NCI-H510A treated with DMSO at 0.1 percent for 48 hours (cell line): ENCODE measurements around the gene SIRT3.

Experiments used
- DNase-seq: peaks from one replicate; lab custom pipeline; 2025; lab: John Stamatoyannopoulos, UW

Gene SIRT3

GRCh38 chr11:235997-236773 lies at the start of gene SIRT3:
Gene SIRT3 (minus strand): TSS chr11:236342. CDS start chr11:236328, 14 bp downstream.
- DNase-seq, result no peak

- DNase-seq, result no peak
Observed at GRCh38 chr11:285894-286220, 49.7 kb upstream of the SIRT3 start.

DNA sequence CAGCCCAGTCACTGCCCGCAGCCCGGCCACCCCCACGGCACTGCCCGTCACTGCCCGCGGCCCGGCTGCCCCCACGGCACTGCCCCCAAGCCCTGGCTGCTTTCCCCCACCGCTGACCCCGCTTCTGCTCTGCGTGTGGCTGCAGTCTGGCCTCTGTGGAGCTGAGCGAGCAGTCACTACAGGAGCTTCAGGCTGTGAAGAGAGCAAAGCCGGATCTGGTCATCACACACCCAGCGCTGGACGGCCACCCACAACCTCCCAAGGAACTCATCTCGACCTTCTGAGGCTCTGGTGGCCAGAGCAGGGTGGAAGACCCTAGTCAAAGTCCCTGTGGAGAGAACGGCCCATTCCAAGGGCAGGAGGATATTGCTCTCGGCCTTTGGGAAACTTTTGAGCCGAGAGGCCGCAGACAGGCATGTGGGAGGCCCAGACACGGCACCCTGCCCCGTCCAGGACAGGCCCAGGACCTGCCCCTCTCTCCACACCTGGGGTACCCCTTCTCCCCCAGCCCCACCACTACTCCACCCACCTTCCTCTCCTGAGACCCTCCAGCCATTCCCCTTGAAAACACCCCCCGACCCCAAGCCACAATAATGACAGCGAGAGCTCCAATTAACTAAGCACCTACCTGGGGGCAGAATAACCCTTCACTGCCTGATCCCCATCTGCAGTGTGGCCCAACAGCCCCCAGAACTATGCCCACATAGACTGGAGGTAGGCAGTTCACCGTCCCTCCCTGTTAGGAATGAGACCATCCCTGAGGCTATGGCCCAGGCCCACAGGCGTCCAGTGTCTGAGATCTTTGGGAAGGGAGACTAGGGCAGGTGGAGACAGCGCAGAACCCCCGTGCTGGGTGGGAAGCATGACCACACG lies 49.1 kb upstream of the SIRT3 start:
- no peak for DNase-seq

GRCh38 chr11:284105-285020 lies 48.2 kb upstream of the SIRT3 start:
- DNase-seq, result no peak

DNA sequence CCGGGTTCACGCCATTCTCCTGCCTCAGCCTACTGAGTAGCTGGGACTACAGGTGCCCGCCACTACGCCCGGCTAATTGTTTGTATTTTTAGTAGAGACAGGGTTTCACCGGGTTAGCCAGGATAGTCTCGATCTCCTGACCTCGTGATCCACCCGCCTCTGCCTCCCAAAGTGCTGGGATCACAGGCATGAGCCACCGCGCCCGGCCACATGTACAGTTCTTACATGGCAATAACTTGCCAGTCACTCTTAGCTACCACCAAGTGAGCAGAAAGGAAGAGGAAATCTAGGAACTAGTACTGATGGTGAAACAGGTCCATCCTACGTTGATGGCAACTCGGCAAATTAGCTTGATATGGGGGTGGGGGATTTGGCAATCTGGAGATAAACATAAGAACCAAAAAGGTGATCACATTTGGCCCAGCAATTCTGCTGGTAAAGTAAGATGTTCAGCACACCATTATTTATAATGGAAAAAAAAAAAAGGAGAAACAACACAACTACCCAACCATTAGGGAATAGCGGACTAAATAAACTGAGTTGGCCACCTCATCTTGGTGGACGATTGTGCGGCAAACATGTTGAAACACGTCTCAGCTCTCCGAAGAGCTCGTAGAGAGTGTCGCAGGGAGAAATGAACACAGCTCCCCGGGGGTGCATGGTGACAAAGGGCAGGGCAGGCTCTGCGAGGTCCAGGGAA lies 47.4 kb upstream of the SIRT3 start:
- no peak for DNase-seq

- no peak for DNase-seq
Observed at GRCh38 chr11:282630-283360, 46.7 kb upstream of the SIRT3 start.

DNA sequence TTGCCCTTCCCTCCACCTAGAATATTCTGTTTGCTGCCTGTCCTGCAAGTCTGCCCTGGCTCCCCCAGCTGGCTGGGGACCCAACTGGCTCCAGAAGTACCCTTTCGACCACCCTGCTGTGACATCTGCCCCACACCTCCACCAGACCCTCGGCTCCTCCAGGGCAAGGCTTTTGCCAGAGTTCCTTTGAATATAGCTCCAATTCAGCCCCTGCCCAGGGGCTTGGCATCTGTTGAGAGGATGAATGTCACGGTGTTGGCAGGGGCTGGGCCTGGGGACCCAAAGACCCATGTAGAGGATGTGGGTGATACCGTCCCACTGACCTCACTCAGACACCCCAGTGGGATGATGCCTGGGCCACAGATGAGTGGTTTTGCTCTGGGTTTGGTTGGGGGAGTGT lies 46.0 kb upstream of the SIRT3 start:
- DNase-seq, result no peak

- DNase-seq, result no peak
Observed at GRCh38 chr11:281486-282161, 45.5 kb upstream of the SIRT3 start.

DNA sequence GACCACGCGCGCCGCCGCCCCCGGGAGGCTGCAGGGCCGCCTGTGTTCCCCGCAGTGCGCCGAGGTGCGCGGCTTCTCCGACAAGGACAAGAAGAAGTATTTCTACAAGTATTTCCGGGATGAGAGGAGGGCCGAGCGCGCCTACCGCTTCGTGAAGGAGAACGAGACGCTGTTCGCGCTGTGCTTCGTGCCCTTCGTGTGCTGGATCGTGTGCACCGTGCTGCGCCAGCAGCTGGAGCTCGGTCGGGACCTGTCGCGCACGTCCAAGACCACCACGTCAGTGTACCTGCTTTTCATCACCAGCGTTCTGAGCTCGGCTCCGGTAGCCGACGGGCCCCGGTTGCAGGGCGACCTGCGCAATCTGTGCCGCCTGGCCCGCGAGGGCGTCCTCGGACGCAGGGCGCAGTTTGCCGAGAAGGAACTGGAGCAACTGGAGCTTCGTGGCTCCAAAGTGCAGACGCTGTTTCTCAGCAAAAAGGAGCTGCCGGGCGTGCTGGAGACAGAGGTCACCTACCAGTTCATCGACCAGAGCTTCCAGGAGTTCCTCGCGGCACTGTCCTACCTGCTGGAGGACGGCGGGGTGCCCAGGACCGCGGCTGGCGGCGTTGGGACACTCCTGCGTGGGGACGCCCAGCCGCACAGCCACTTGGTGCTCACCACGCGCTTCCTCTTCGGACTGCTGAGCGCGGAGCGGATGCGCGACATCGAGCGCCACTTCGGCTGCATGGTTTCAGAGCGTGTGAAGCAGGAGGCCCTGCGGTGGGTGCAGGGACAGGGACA lies 44.8 kb upstream of the SIRT3 start:
- DNase-seq, result no peak

GRCh38 chr11:279966-280705 lies 44.0 kb upstream of the SIRT3 start:
- DNase-seq, result no peak

GRCh38 chr11:279040-279965 lies 43.2 kb upstream of the SIRT3 start:
- DNase-seq, result no peak

DNA sequence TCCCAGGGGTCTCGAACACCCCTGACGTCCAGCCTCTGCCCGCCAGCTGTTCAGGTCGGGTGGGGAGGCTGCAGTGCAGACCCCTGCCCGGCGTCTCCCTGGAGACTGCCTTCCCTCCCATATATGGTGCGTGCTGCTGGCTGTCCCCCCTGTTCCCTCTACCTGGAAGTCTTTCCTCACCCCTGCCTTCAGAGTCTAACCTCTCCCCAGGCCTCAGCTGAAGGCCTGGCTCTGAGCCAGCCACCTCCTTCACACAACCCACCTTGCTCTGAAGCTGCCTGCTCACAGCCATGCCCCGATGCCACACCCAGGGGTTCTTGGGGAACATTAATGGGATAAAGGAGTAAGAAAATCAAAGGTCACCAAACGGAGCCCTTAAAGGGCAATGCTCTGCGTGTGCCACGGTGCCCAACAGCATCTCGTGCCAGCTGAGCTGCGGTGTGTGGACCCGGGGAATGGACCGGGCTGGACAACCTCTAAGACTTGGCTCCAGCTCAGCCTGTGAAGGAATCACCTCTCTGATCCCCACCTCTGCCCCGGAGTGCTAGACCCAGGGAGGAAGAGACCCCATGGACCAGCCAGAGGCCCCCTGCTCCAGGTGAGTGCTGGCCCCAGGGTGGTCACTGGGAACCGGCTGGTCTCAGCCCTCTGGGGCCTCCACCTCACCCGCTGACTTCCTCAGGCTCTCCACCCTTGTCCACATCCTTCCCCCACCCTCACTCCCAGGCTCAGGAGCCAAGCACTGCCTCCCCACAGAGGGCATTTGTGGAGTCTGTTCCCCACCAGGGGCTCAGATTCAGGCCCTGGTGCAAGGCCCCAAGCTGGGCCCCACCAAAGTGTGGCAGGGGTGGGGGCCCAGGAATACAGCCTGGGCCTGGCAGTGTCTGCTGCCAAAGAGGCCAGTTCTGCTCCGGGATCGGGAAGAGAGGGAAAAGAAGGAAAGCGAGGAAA lies 42.1 kb upstream of the SIRT3 start, which contains the start of gene NLRP6:
NLRP6 (plus strand) TSS at position 407 of the 951 bp plus-strand sequence; CDS start at position 570, 163 bp downstream.
- no peak for DNase-seq

GRCh38 chr11:276219-276618 lies 40.1 kb upstream of the SIRT3 start:
- DNase-seq, result no peak

DNA sequence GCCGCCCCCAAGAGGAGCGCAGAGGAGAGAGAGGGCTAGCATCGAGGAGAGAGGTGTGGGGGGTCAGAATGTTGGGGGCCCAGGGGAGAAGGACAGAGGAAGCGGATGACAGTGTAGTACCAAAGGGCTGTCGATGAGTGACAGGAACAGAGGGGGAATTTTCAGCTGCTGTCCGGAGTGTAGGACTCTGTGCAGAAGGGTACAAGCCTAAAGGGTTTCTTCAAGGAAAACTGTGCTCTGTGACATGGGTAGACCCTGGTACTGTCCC lies 36.7 kb upstream of the SIRT3 start:
- DNase-seq, result no peak

GRCh38 chr11:272195-272930 lies 36.2 kb upstream of the SIRT3 start:
- DNase-seq, result no peak

DNA sequence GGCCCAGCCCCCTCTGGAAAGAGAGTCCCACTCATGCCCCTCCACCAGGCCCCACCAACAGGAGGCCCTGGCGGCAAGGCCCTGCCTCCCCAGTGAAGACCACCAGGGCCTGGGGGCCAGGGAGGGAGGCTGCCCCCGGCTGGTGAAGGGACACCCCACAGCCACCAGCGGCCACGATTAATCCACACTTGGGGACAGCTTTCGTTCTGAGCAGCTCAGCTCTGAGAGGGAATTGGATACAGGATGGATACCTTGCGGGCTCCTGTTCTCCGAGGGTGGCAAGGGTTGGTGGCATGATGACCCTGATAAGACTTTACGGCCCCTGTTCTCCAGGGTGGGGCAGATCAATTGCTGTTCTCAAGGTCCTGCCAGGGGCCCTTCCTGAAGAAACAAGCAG lies 35.2 kb upstream of the SIRT3 start:
- no peak for DNase-seq
